RPMI7951 (cell line): Measurements from ENCODE around the gene NRN1. TPM values are rescaled to one million over a fixed set of nuclear protein-coding genes. Genes with fewer than 3 reads are reported as not detected.
A peak's percentile ranks its signal among the peaks of the same experiment; 100 is the strongest.

Experiments used
- DNase-seq: peaks from one replicate; pipeline ENCODE4 v3.0.0-alpha.2; 2012; ENCODE audit warnings: low read depth
- total RNA-seq: library from RNA; depleted of rRNA; stranded (reverse); fragments of >200 nt; shearing (Covaris generic); gene quantifications from 2 replicates; pipeline ENCODE4 v1.2.3, GENCODE V29; 2014

Gene NRN1
- total RNA-seq, 1 experiment from 2014 or later: 26.8 TPM

- DNase-seq: no peak
Measured at GRCh38 chr6:6002848-6003620, 3.7 kb downstream of the NRN1 start.

GRCh38 chr6:6002005-6002847 is 4.5 kb downstream of the NRN1 start:
- no peak for DNase-seq

GRCh38 chr6:6001443-6001842 is 5.3 kb downstream of the NRN1 start:
- DNase-seq: no peak

DNA sequence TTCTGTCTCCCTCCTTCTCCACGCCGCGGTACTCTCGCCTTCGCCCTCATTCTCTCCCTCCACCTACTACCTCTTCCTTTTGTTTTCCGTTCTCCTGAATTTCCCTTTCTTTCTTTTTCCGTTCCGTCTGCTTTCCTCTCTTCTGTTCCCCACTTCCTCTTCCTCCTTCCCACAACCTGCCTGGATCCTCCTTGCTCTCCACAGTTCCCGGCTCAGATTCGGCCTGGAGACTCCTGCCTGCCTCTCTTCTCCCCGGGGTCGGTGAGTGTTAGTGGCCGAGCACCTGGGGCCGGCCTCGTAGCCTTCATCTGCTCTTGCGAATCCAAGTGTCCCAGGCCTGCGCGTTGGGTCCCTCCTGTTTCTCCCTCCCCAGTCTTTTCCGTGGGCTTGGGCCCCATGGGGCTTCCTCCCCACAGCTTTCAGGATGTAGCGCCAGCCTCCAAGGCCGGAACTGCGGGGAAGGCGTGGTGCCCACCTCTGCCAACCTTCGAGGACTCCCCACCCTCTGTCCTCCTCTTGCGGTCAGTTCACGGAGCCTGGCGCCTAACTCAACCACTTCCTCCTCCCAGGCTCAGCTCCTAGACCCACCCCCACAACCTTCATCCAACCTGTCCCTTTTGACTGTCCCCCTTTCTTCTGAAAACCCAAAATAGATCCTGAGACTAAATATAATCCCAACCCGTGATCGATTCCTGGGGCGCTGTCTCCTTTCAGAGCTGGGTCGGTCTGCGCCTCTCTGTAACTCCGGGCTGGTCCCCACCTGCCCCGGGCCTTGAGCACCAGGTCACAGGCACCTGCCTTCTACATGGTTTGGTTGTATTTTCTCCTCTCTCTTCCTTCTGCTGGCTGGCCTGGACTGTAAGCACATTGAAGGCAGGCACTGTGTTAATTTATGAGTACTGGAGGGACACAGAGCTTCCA is 6.8 kb downstream of the NRN1 start:
- DNase-seq: no peak

GRCh38 chr6:5998711-5999687 is 7.7 kb downstream of the NRN1 start:
- no peak for DNase-seq

- no peak for DNase-seq
Measured at GRCh38 chr6:5998236-5998635, 8.5 kb downstream of the NRN1 start.

DNA sequence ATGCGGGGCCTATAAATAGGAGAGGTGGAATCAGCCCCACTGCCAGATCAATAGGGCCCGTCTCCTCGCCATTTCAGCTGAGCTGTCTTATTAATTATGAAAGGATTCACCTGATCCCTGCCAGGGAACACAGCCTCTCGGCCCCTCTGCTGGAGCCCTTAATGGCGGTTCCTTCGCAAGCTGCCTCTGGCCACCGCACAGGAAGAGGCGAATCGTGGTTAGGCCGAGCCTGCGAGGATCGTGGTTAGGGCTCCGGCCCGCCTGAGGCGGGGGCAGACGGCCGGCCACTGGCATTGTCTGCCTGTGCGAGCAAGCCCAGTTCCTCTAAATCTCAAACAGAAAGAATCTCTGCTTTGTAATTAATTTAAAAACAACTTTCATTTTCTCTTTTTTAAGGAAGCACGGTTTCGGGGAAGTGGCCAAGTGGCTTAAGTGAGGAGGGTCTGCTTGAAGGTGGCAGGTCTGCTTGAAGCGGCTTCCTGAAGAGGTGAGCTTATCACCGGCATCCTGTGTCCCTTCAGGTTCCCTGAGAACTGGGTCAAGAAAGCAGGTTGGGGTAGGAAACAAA is 9.2 kb downstream of the NRN1 start:
- DNase-seq: peak; percentile 73

GRCh38 chr6:5996714-5997419 is 9.9 kb downstream of the NRN1 start:
- peak; percentile 67 for DNase-seq

DNA sequence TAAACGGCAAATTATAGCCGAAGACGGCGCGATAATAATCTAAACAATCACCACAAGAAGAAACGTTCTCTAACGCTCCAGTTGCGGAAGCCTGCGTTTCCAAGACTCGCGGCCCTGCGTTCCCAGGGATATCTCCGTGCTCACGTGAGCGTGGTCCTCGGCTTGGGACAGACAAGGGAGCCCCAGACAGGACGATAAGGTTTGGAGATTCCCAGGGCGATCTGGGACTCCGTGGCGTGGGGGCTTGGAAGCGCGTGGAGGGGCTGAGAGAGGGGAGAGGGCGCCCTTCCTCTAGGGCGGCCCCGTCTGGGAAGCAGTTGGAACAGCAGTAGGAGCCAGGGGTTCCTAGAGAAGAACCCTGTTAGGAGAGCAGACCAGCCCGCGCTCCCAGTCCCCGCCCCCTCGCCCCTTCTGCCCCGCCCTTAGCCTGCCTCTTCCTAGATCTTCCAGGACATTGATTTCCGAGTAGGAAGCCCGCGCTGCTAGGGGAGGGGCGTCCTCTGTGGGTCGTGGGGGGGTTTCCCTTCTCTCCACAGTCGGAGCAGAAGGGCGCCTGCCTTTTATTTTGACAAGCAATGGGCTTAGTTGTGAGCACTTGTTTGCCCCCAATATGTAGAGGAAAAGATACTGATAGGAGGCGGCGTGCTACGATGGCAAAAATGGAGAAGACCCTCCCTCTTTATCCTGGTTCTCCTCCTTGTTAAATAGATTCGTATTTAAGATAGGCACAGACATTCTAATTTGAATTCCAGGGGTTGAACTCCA is 10.6 kb downstream of the NRN1 start:
- peak; percentile 79 for DNase-seq

GRCh38 chr6:5995658-5995948 is 11.1 kb downstream of the NRN1 start:
- DNase-seq: no peak

- DNase-seq: no peak
Measured at GRCh38 chr6:5994999-5995657, 11.6 kb downstream of the NRN1 start.

DNA sequence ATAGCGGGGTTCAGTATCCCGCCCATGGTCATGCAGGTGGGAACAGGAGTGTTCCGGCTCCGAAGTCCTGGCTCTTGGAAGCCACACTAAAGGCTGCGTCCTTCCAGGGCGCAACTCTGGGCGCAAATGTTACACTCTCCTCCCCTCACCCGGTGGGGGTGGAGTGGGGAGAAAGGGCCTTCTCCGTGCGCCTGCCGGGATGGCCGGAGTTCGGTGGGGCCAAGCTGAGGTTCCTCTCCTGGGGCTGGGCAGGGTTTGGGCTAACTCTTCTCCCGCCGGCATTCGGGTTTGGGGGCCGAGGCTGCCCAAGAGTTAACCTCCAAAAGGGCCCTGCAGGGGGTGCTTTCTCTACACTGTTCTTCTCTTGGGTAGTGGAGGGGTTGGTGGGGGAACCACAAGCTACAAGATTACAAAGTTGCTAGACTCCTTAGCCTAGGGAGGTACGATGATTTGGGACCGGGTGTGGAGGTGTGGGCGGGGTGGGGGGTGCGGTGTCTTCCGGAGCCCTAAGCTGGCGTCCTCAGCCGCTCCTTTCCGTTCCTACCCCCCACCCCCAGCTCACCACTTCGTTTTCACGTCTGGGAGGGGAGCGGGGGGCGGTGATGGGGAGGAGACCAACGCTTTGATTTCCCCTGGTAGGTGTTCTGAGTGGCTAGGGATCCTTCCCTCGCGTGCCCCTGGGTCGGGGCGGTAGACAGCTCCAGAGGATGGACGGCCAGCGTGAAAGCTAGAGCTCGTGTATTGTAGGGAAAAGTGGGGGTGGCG is 12.3 kb downstream of the NRN1 start:
- DNase-seq: no peak

- DNase-seq: no peak
Measured at GRCh38 chr6:5992551-5993225, 14.0 kb downstream of the NRN1 start.

DNA sequence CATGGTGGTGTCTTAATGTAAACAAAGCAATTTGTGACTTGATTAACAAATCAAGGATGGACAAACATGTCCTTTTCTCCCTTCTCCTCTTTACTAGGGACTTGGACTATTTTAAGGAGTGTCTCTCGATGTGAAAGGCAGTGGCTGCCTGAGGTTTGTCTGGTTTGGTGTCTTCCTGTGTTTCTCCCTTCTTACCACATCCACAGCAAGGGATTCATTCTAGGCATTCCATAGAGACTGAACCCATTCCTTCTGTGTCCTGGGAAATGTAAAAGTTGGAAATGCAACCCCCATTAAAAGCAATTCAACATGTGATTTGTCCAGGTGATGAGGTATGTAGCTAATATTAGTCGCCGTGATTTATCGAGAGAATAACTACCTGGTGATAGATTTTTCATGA is 15.9 kb downstream of the NRN1 start:
- DNase-seq: no peak

GRCh38 chr6:5989141-5989723 is 17.5 kb downstream of the NRN1 start:
- DNase-seq: no peak

DNA sequence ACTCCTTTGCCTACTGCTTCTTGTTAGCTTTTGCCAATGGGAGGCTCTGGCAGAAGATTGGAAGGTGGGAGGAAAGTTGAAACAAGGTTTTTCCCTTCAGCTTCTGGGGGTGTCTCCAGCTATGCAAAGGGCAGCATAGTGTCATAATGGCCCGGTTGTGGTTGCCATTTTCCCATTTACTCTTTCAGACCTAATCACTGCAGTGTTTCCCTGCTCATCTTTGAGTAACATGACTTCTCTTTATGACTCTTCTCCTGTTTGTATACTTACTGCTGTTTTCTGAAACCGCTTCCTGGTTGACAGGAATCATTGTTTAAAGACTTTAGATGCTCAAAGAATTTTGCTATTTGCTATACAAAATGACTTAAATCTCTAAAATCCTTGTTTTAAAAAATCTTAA is 19.9 kb downstream of the NRN1 start:
- DNase-seq: no peak
